ENCODE results near the gene UQCRHL. TPM values are rescaled to one million over a fixed set of nuclear protein-coding genes. Genes with fewer than 3 reads are reported as not detected.
"Not testable (repeated sequence)": the region's sequence is repeated elsewhere in the genome, so short reads cannot be mapped to it uniquely, and the experiment has no call there.

UQCRHL gene
- total and polyA plus RNA-seq, 3 donors from 2014 or later, result 1.5 to 2.5 (median 2.0) TPM

GRCh38 chr1:15838721-15839120 is 31.3 kb upstream of the UQCRHL start:
- intact Hi-C loops (cut with DNase I; ENCODE audit: low total_unique reads), result loop anchor here (10.0 kb wide), 1 partner anchor 46 kb away; no protein-coding TSS in a partner anchor
- TF ChIP-seq CTCF (IDR thresholded peaks at IDR 0.05) (no peak), POLR2A (IDR thresholded peaks at IDR 0.05) (no peak)
- DNase-seq, result no peak

GRCh38 chr1:15837931-15838330 is 30.5 kb upstream of the UQCRHL start:
- no peak for DNase-seq
- 49 to 66% methylated on average over 7 of the region's 7 CpGs for WGBS, 2 donors
- Histone ChIP-seq H3K9me3 (no peaks in the 10 kb centered on the region), H3K4me1 (no peaks in the 10 kb centered on the region), H3K4me3 (peak overlapping the region in 1 of 2 donors; percentile 89), H3K27me3 (no peaks in the 10 kb centered on the region), H3K27ac (peak overlapping the region in 1 of 2 donors; percentile 100), H3K36me3 (ENCODE audit: low read depth, missing control alignments) (no peaks in the 10 kb centered on the region)
- intact Hi-C loops (cut with DNase I; ENCODE audit: low total_unique reads), result loop anchor here (10.0 kb wide), 1 partner anchor 47 kb away; no protein-coding TSS in a partner anchor
- no peak for TF ChIP-seq POLR2A (IDR thresholded peaks at IDR 0.05)
- no peak for TF ChIP-seq CTCF (IDR thresholded peaks at IDR 0.05)

More at GRCh38 chr1:15838721-15839120, 31.3 kb upstream of the UQCRHL start:
- H3K36me3 ChIP-seq (ENCODE audit: low read depth, missing control alignments), result no peaks in the 10 kb centered on the region
- no peaks in the 10 kb centered on the region for H3K4me1 ChIP-seq
- H3K9me3 ChIP-seq, result no peaks in the 10 kb centered on the region
- 50 to 52% methylated on average over 4 of the region's 4 CpGs for WGBS, 2 donors
- no peak overlapping the region for H3K27ac ChIP-seq
- no peak overlapping the region for H3K4me3 ChIP-seq
- no peaks in the 10 kb centered on the region for H3K27me3 ChIP-seq

- DNase-seq, result peak; percentile 63
- no peaks in the 10 kb centered on the region for H3K9me3 ChIP-seq
- no peaks in the 10 kb centered on the region for H3K4me1 ChIP-seq
- TF ChIP-seq POLR2A (IDR thresholded peaks at IDR 0.05), result no peak
- TF ChIP-seq CTCF (IDR thresholded peaks at IDR 0.05), result no peak
- intact Hi-C loops (cut with DNase I; ENCODE audit: low total_unique reads), result loop anchor here (10.0 kb wide), 1 partner anchor 48 kb away; no protein-coding TSS in a partner anchor
- H3K27me3 ChIP-seq, result no peaks in the 10 kb centered on the region
- peak overlapping the region; percentile 96 to 100 for H3K27ac ChIP-seq
- WGBS, 2 donors, result 53 to 60% methylated on average over 56 to 62 of the region's 62 CpGs
- H3K4me3 ChIP-seq, result peak overlapping the region; percentile 84 to 89
- H3K36me3 ChIP-seq (ENCODE audit: low read depth, missing control alignments), result no peaks in the 10 kb centered on the region
Observed at GRCh38 chr1:15836772-15837669, 29.6 kb upstream of the UQCRHL start.

GRCh38 chr1:15836511-15836771 is 29.0 kb upstream of the UQCRHL start:
- not testable (repeated sequence) for DNase-seq; H3K4me1 ChIP-seq; H3K27me3 ChIP-seq; H3K9me3 ChIP-seq; H3K36me3 ChIP-seq (ENCODE audit: low read depth, missing control alignments)
- intact Hi-C loops (cut with DNase I; ENCODE audit: low total_unique reads), result loop anchor here (10.0 kb wide), 1 partner anchor 48 kb away; no protein-coding TSS in a partner anchor
- Histone ChIP-seq H3K27ac (peak overlapping the region; percentile 96 to 100), H3K4me3 (peak overlapping the region; percentile 84 to 89)
- WGBS, 2 donors, result 39 to 67% methylated on average over 14 of the region's 14 CpGs

GRCh38 chr1:15835741-15836510 is 28.5 kb upstream of the UQCRHL start:
- intact Hi-C loops (cut with DNase I; ENCODE audit: low total_unique reads), result loop anchor here (10.0 kb wide), 1 partner anchor 49 kb away; no protein-coding TSS in a partner anchor
- H3K4me3 ChIP-seq, result peak overlapping the region; percentile 84 to 89
- peak overlapping the region; percentile 100 for H3K27ac ChIP-seq
- H3K27me3 ChIP-seq, result no peaks in the 10 kb centered on the region
- H3K4me1 ChIP-seq, result peaks cover 7% of the 10 kb centered on the region
- WGBS, 2 donors, result 1 to 2% methylated on average over 55 to 66 of the region's 66 CpGs
- DNase-seq, result peak; percentile 99
- H3K36me3 ChIP-seq (ENCODE audit: low read depth, missing control alignments), result no peaks in the 10 kb centered on the region
- peak; percentile 11 for TF ChIP-seq POLR2A (IDR thresholded peaks at IDR 0.05)
- TF ChIP-seq CTCF (IDR thresholded peaks at IDR 0.05), result no peak
- no peaks in the 10 kb centered on the region for H3K9me3 ChIP-seq
